GM12873 (cell line): ENCODE data around the gene USP10.

ENCODE experiments used
- TF ChIP-seq, protein P1 (sequence below): IDR thresholded peaks from 2 replicates; pipeline ENCODE4 v1.5.1; 2012; ENCODE audit warnings: low read depth, mild to moderate bottlenecking, moderate library complexity, low read length, control low read depth; ENCODE audit not compliant: insufficient read depth; ENCODE audit errors: missing control alignments

USP10 gene

GRCh38 chr16:84716740-84717139 is 16.9 kb downstream of the USP10 start:
- TF ChIP-seq, protein P1, sequence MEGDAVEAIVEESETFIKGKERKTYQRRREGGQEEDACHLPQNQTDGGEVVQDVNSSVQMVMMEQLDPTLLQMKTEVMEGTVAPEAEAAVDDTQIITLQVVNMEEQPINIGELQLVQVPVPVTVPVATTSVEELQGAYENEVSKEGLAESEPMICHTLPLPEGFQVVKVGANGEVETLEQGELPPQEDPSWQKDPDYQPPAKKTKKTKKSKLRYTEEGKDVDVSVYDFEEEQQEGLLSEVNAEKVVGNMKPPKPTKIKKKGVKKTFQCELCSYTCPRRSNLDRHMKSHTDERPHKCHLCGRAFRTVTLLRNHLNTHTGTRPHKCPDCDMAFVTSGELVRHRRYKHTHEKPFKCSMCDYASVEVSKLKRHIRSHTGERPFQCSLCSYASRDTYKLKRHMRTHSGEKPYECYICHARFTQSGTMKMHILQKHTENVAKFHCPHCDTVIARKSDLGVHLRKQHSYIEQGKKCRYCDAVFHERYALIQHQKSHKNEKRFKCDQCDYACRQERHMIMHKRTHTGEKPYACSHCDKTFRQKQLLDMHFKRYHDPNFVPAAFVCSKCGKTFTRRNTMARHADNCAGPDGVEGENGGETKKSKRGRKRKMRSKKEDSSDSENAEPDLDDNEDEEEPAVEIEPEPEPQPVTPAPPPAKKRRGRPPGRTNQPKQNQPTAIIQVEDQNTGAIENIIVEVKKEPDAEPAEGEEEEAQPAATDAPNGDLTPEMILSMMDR, result no peak

- TF ChIP-seq, protein P1, result no peak
Measured at GRCh38 chr16:84717484-84717883, 17.7 kb downstream of the USP10 start.

DNA sequence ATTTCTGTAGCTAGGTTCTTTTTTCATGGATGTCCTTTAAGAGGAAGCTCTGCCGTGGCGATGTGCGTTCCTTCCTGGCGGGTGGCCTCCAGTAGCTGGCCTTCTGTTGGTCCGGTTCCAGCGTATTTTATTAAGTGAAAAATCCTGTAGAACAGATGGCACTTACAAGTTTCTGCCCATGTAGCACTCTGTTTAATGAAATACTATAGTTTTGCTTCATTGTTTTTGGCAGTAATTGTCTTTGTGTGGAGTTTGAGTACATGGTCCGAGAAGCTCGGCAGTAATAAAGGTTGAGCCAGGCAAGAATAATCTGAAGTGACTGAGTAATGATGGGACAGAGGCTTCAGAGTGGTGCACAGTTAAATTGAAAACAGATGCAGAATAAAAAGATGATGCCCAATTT is 20.4 kb downstream of the USP10 start:
- TF ChIP-seq, protein P1, result no peak

DNA sequence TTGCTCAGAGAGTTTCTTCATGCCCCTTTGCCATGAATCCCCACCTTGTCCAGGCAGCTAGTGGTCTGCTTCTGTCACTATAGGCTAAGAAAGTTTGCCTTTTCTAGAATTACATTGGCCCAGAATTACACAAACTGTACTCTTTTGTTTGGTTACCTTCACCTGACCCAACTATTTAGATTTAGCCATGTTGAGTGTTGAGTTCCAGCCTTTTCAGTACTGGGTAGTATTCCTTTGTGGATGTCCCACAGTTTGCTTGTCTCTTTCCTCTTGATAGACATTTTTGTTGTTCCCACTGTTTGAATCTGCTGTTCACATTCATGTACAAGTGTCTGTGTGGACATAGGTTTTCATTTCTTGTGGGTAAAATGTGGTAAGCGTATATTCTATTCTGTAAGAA is 22.3 kb downstream of the USP10 start:
- TF ChIP-seq, protein P1, result no peak

- TF ChIP-seq, protein P1, result no peak
Measured at GRCh38 chr16:84723906-84724305, 24.1 kb downstream of the USP10 start.

- TF ChIP-seq, protein P1, result no peak
Measured at GRCh38 chr16:84724606-84725309, 25.0 kb downstream of the USP10 start.

- TF ChIP-seq, protein P1, result no peak
Measured at GRCh38 chr16:84725481-84726078, 25.8 kb downstream of the USP10 start.
